H9 (cell line): ENCODE results near the gene OCIAD1. TPM values are rescaled to one million over a fixed set of nuclear protein-coding genes. Genes with fewer than 3 reads are reported as not detected.
"Not testable (repeated sequence)": the region's sequence is repeated elsewhere in the genome, so short reads cannot be mapped to it uniquely, and the experiment has no call there.

Source experiments
- DNase-seq: peaks from one replicate; pipeline ENCODE4 v3.0.0-alpha.2; 2017
- H2AFZ ChIP-seq: one replicate; pipeline ENCODE4 v1.6.1; 2013; ENCODE audit warnings: mild to moderate bottlenecking, low read length, control low read depth, moderate library complexity
- H2AK5ac ChIP-seq: 2 replicates; pipeline ENCODE4 v1.6.1; 2013; ENCODE audit warnings: low read length, control low read depth, mixed read lengths; ENCODE audit not compliant: insufficient read length
- H2BK120ac ChIP-seq: one replicate; pipeline ENCODE4 v1.6.1; 2013; ENCODE audit warnings: low read depth, mild to moderate bottlenecking, low read length, control low read depth, inconsistent platforms; ENCODE audit not compliant: poor library complexity, severe bottlenecking
- H2BK12ac ChIP-seq: 2 replicates; pipeline ENCODE4 v1.6.1; 2013; ENCODE audit warnings: low read length, control low read depth, mixed read lengths, low read depth; ENCODE audit not compliant: insufficient read length
- H2BK15ac ChIP-seq: 2 replicates; pipeline ENCODE4 v1.6.1; 2013; ENCODE audit warnings: low read depth, low read length, control low read depth
- H2BK20ac ChIP-seq: one replicate; pipeline ENCODE4 v1.6.1; 2013; ENCODE audit warnings: low read depth, mild to moderate bottlenecking, low read length, control low read depth, inconsistent platforms; ENCODE audit not compliant: poor library complexity, severe bottlenecking
- H2BK5ac ChIP-seq: 2 replicates; pipeline ENCODE4 v1.6.1; 2013; ENCODE audit warnings: low read length, control low read depth, mixed read lengths; ENCODE audit not compliant: insufficient read length
- H3K14ac ChIP-seq: 2 replicates; pipeline ENCODE4 v1.6.1; 2013; ENCODE audit warnings: low read length, control low read depth; ENCODE audit not compliant: insufficient read depth
- H3K18ac ChIP-seq: 2 replicates; pipeline ENCODE4 v1.6.1; 2013; ENCODE audit warnings: low read depth, mild to moderate bottlenecking, mixed read lengths, low read length, control low read depth; ENCODE audit not compliant: insufficient read length
- H3K23ac ChIP-seq: 2 replicates; pipeline ENCODE4 v1.6.1; 2013; ENCODE audit warnings: low read length, control low read depth, mixed read lengths, low read depth; ENCODE audit not compliant: insufficient read length
- H3K23me2 ChIP-seq: 2 replicates; pipeline ENCODE4 v1.6.1; 2013; ENCODE audit warnings: low read depth, mild to moderate bottlenecking, mixed read lengths, low read length, control low read depth; ENCODE audit not compliant: insufficient read length, poor library complexity, severe bottlenecking
- H3K27ac ChIP-seq: 2 replicates; pipeline ENCODE4 v1.5.1; 2013; ENCODE audit warnings: low read length, control low read depth, mixed read lengths, low read depth; ENCODE audit not compliant: insufficient read length
- H3K27me3 ChIP-seq: 2 replicates; pipeline ENCODE4 v1.6.1; 2013; ENCODE audit warnings: low read length, control low read depth, inconsistent platforms; ENCODE audit not compliant: insufficient read depth
- H3K4ac ChIP-seq: 2 replicates; pipeline ENCODE4 v1.6.1; 2013; ENCODE audit warnings: low read depth, mild to moderate bottlenecking, control low read depth, inconsistent platforms, low read length, moderate library complexity
- H3K4me1 ChIP-seq: 2 replicates; pipeline ENCODE4 v1.6.1; 2013; ENCODE audit warnings: low read length, control low read depth, inconsistent platforms; ENCODE audit not compliant: insufficient read depth
- H3K4me2 ChIP-seq: 2 replicates; pipeline ENCODE4 v1.6.1; 2013; ENCODE audit warnings: low read length, control low read depth, mixed read lengths; ENCODE audit not compliant: insufficient read length, insufficient read depth
- H3K56ac ChIP-seq: 2 replicates; pipeline ENCODE4 v1.6.1; 2013; ENCODE audit warnings: low read depth, mild to moderate bottlenecking, mixed read lengths, low read length, control low read depth; ENCODE audit not compliant: insufficient read length
- H3K79me1 ChIP-seq: 2 replicates; pipeline ENCODE4 v1.6.1; 2013; ENCODE audit warnings: low read depth, mild to moderate bottlenecking, moderate library complexity, low read length, control low read depth, inconsistent platforms; ENCODE audit not compliant: insufficient read depth, poor library complexity, severe bottlenecking
- H3K79me2 ChIP-seq: 2 replicates; pipeline ENCODE4 v1.6.1; 2013; ENCODE audit warnings: low read length, control low read depth, inconsistent platforms; ENCODE audit not compliant: insufficient read depth
- H3K9ac ChIP-seq: 2 replicates; pipeline ENCODE4 v1.6.1; 2013; ENCODE audit warnings: low read length, control low read depth, mixed read lengths; ENCODE audit not compliant: insufficient read length; ENCODE audit errors: extremely low read depth
- H3K9me3 ChIP-seq: one replicate; pipeline ENCODE4 v1.6.1; 2013; ENCODE audit warnings: low read depth, low read length, inconsistent platforms; ENCODE audit not compliant: control insufficient read depth
- H3T11ph ChIP-seq: one replicate; pipeline ENCODE4 v1.6.1; 2013; ENCODE audit warnings: mild to moderate bottlenecking, low read length, control low read depth, inconsistent platforms
- H4K20me1 ChIP-seq: one replicate; pipeline ENCODE4 v1.6.1; 2013; ENCODE audit not compliant: control insufficient read depth, insufficient read length, insufficient read depth
- H4K5ac ChIP-seq: 2 replicates; pipeline ENCODE4 v1.6.1; 2013; ENCODE audit warnings: low read depth, mild to moderate bottlenecking, mixed read lengths, low read length, control low read depth; ENCODE audit not compliant: insufficient read length
- H4K8ac ChIP-seq: replicated peaks from 2 replicates; pipeline ENCODE4 v1.6.1; 2013; ENCODE audit warnings: low read length, control low read depth, mixed read lengths, low read depth; ENCODE audit not compliant: insufficient read length
- H4K91ac ChIP-seq: 2 replicates; pipeline ENCODE4 v1.6.1; 2013; ENCODE audit warnings: low read depth, mild to moderate bottlenecking, moderate library complexity, mixed read lengths, low read length, control low read depth; ENCODE audit not compliant: insufficient read length
- H3K27ac Mint-ChIP-seq, 3 experiments: 2 replicates in 2 of 3; 3 replicates in 1 of 3; pipeline ENCODE4 v1.8.0; 2020 to 2021; ENCODE audit warnings: mixed read lengths in 3 of 3, mild to moderate bottlenecking in 1 of 3, moderate library complexity in 1 of 3
- H3K27me3 Mint-ChIP-seq: 2 replicates; pipeline ENCODE4 v1.8.0; 2021; ENCODE audit warnings: low read depth, mild to moderate bottlenecking, moderate library complexity, mixed read lengths
- H3K36me3 Mint-ChIP-seq, 3 experiments: 2 replicates in 2 of 3; 3 replicates in 1 of 3; pipeline ENCODE4 v1.8.0; 2020 to 2021; ENCODE audit warnings: low read depth in 3 of 3, mixed read lengths in 3 of 3; ENCODE audit not compliant: insufficient read depth in 1 of 3
- H3K4me1 Mint-ChIP-seq, 2 experiments: 2 replicates each; pipeline ENCODE4 v1.8.0; 2020; ENCODE audit warnings: mixed read lengths in 2 of 2
- H3K4me3 Mint-ChIP-seq, 2 experiments: 2 replicates in 1 of 2; 3 replicates in 1 of 2; pipeline ENCODE4 v1.8.0; 2020 to 2021; ENCODE audit warnings: mild to moderate bottlenecking in 2 of 2, mixed read lengths in 2 of 2, moderate library complexity in 1 of 2
- H3K9me3 Mint-ChIP-seq, 2 experiments: 2 replicates in 1 of 2; 3 replicates in 1 of 2; pipeline ENCODE4 v1.8.0; 2020; ENCODE audit warnings: mild to moderate bottlenecking in 2 of 2, mixed read lengths in 2 of 2, moderate library complexity in 1 of 2
- WGBS: extraction: QIAGEN DNeasy Blood & Tissue Kit; methylation state at CpG from one replicate; pipeline ENCODE4 v1.1.7; 2013; ENCODE audit warnings: missing lambda C conversion rate, low lambda C conversion rate, mixed read lengths; ENCODE audit not compliant: insufficient read length; ENCODE audit errors: extremely low coverage; 5-methylcytosine and 5-hydroxymethylcytosine counted together
- total RNA-seq: library from RNA; stranded (reverse); gene quantifications from 2 replicates; pipeline ENCODE4 v1.2.1, GENCODE V29; 2021
- TF ChIP-seq, protein P1 (sequence below): fragments of 200-600 bp; sonication (generic); conservative IDR thresholded peaks from 3 replicates; pipeline ENCODE4 v1.8.0; 2021; ENCODE audit warnings: antibody characterized with exemption, mild to moderate bottlenecking

The OCIAD1 gene
- total RNA-seq, 1 experiment from 2014 or later = 169 TPM

DNA sequence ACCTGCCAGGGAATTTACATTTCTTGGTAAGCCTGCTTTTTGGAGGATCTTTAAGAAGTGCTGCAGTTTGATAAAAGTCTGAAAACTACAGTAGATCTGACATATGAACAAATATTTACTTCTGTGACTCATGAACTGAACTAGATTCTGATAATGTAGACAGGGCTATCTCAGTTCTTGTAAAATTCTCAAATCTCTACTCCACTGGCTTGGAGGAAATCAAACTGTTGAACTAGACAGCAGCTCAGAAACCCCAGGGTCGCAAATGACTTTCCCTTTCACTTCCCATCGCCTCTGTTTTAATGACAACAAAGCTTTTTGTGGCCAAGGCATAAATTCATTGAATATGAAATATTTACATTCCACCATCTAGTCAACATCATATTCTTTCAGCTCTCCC is 15.4 kb upstream of the OCIAD1 start:
- Histone ChIP-seq H2AFZ (no peak overlapping the region), H4K91ac (no peak overlapping the region), H3K56ac (no peak overlapping the region), H4K20me1 (peaks cover 3% of the 10 kb centered on the region), H2BK15ac (no peak overlapping the region), H3K23me2 (no peaks in the 10 kb centered on the region), H3K4ac (no peak overlapping the region), H3K27me3 (no peaks in the 10 kb centered on the region; the same call in 1 of the 2 replicates), H3K4me2 (no peak overlapping the region), H3K23ac (no peak overlapping the region), H2BK5ac (no peak overlapping the region), H3K18ac (no peak overlapping the region), H4K8ac (no peak overlapping the region), H3K14ac (no peak overlapping the region), H4K5ac (no peak overlapping the region), H3K9me3 (no peaks in the 10 kb centered on the region), H2BK120ac (no peak overlapping the region), H3K4me1 (no peaks in the 10 kb centered on the region), H2BK20ac (no peak overlapping the region), H2BK12ac (no peak overlapping the region), H3K79me1 (no peaks in the 10 kb centered on the region), H2AK5ac (no peak overlapping the region), H3T11ph (no peak overlapping the region), H3K9ac (no peak overlapping the region), H3K79me2 (no peaks in the 10 kb centered on the region), H3K27ac (no peak overlapping the region)
- Mint-ChIP-seq H3K9me3 (no peaks in the 10 kb centered on the region), H3K27me3 (no peaks in the 10 kb centered on the region; the same call in 1 of the 2 replicates), H3K27ac (no peak overlapping the region), H3K4me3 (no peak overlapping the region), H3K4me1 (peaks cover 12 to 13% of the 10 kb centered on the region in 2 experiments), H3K36me3 (no peaks in the 10 kb centered on the region)
- no peak for DNase-seq
- TF ChIP-seq, protein P1, sequence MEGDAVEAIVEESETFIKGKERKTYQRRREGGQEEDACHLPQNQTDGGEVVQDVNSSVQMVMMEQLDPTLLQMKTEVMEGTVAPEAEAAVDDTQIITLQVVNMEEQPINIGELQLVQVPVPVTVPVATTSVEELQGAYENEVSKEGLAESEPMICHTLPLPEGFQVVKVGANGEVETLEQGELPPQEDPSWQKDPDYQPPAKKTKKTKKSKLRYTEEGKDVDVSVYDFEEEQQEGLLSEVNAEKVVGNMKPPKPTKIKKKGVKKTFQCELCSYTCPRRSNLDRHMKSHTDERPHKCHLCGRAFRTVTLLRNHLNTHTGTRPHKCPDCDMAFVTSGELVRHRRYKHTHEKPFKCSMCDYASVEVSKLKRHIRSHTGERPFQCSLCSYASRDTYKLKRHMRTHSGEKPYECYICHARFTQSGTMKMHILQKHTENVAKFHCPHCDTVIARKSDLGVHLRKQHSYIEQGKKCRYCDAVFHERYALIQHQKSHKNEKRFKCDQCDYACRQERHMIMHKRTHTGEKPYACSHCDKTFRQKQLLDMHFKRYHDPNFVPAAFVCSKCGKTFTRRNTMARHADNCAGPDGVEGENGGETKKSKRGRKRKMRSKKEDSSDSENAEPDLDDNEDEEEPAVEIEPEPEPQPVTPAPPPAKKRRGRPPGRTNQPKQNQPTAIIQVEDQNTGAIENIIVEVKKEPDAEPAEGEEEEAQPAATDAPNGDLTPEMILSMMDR = no peak
- no CpG with 5 or more reads among the region's 2 CpGs for WGBS

DNA sequence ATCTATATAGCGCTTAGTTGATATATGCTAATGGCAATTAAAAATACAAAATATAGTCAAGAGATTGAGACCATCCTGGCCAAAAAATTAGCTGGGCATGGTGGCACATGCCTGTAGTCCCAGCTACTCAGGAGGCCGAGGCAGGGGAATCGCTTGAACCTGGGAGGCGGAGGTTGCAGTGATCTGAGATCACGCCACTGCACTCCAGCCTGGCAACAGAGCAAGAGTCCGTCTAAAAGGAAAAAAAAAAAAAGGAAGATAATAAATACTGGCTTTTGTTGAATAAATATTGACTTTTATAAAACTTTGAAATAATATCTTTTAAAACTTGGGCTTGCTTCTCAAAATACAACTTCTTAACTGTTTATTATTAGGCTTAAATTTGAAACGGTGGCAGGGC is 14.6 kb upstream of the OCIAD1 start:
- H3K4me1 ChIP-seq, H3K27ac Mint-ChIP-seq, H2BK20ac ChIP-seq, H3K18ac ChIP-seq, H3K4me2 ChIP-seq, H3K9ac ChIP-seq, H3K79me2 ChIP-seq, H4K8ac ChIP-seq, H3K56ac ChIP-seq, H4K91ac ChIP-seq, H4K20me1 ChIP-seq, H3K79me1 ChIP-seq, DNase-seq, H3K27me3 Mint-ChIP-seq, H2BK120ac ChIP-seq, H3K23me2 ChIP-seq, H3K4ac ChIP-seq, H3K23ac ChIP-seq, H3K36me3 Mint-ChIP-seq, H3K14ac ChIP-seq, H2AFZ ChIP-seq, H3K27ac ChIP-seq, H2AK5ac ChIP-seq, H2BK12ac ChIP-seq, H3T11ph ChIP-seq, H2BK5ac ChIP-seq, H2BK15ac ChIP-seq, H3K9me3 Mint-ChIP-seq, H3K27me3 ChIP-seq, H3K4me3 Mint-ChIP-seq, H4K5ac ChIP-seq, H3K9me3 ChIP-seq: not testable (repeated sequence)
- H3K4me1 Mint-ChIP-seq = peaks cover 12 to 13% of the 10 kb centered on the region in 2 experiments
- no CpG with 5 or more reads among the region's 7 CpGs for WGBS
